Stimulated activated CD8-positive, alpha-beta memory T cell treated with anti-CD3 and anti-CD28 coated beads, Interleukin-4, amount 100 ng/mL, for 48 hours (primary cell): Measurements from ENCODE around the gene LYPD6B.
"Not testable (repeated sequence)": the region's sequence is repeated elsewhere in the genome, so short reads cannot be mapped to it uniquely, and the experiment has no call there.

Experiments used
- DNase-seq: peaks from one replicate; pipeline ENCODE4 v3.0.0-alpha.2; 2020

LYPD6B gene

GRCh38 chr2:149221898-149222297, 183.4 kb downstream of the LYPD6B start:
- no peak for DNase-seq

GRCh38 chr2:149223472-149224095, 185.1 kb downstream of the LYPD6B start:
- DNase-seq, result no peak

GRCh38 chr2:149224543-149224942, 186.0 kb downstream of the LYPD6B start:
- DNase-seq, result no peak

GRCh38 chr2:149225446-149225845, 186.9 kb downstream of the LYPD6B start:
- no peak for DNase-seq

DNA sequence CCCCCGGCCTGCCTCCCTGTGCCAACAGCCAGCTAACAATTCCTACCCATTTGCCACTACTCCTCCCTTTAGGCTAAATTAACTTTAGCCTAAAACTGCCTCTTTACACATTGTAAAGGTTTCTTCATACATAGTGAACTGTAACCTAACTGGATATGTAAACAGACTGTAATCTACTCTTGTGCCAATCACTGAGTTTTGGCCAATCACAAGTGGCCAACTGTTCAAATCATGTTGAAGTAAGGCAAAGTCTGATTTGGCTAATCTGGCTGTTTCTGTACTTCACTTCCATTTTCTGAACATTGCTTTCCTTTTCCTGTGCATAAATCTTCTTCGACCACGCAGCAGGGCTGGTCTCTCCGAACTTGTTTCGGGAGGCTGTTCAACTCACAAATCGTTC, 188.3 kb downstream of the LYPD6B start:
- DNase-seq, result no peak

DNA sequence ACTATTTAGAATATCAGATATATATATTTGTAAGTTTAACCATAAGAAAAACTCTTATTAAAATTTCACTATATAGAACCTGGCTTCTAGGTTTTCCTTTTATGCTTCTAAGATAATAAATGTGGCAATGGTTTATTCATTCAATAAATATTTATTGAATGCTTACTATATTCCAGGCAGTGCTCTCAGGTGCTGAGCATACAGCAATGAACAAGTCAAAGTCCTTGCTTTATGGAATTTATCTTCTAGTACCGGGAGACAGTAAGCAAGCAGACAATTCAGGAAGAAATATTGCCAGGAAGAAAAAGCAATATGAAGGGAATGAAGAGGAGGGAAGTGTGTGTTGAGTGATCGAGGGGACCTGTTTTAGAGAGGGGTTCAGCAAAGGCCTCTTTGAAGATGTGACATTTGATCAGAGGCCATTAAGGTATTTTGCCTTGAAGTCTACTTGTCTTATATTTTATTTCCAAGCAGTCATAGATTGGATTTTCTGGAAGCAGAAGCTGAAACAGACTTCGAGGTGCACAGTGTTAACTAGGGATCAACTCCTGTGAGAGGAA, 197.4 kb downstream of the LYPD6B start:
- DNase-seq, result no peak

DNA sequence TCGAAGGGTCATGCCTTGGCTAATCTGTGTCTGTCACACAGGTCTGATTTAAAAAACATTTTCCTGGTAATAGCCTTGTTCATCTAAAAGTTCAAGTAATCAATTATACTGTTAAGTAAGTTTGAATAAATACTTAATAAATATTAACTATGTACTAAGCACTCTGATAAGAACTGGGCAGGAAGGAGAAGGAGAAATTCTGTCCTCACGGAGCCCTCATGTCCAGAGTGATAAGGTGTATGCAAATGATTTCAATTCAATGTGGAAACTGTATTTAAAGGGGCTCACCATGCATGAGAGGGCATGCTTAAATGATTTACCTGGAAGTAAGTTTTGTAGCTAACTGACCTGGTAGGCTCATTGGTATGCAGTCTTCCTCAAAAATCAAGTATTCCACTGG, 197.9 kb downstream of the LYPD6B start:
- no peak for DNase-seq

DNA sequence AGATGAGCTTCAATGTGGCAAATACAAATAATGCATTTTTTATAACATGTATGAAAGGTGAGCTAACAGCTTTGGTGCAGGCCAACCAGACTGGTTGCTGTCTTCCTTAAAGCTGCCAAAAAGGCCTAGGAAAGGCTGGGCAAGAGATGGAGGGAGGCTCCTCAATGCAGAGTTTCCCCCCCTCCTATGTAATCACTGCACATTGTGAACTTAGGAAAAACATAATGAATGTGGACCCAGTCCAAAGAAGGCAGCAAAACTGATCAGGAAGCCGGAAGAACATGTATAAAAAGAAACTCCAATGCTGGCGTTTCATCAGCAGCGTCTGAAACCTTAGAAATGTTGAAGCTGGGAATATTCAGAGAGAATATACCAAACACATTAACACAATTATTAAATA, 207.7 kb downstream of the LYPD6B start:
- DNase-seq, result no peak

GRCh38 chr2:149251436-149251835, 212.9 kb downstream of the LYPD6B start:
- DNase-seq, result not testable (repeated sequence)

DNA sequence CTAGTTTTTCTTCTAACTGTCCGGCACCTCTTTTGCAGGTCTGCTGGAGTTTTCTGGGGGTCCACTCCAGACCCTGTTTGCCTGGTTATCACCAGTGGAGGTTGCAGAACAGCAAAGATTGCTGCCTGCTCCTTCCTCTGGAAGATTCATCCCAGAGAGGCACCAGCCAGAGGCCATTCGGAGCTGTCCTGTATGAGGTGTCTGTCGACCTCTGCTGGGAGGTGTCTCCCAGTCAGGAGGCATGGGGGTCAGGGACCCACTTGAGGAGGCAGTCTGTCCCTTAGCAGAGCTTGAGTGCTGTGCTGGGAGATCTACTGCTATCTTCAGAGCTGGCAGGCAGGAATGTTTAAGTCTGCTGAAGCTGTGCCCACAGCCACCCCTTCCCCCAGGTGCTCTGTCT, 218.4 kb downstream of the LYPD6B start:
- not testable (repeated sequence) for DNase-seq

GRCh38 chr2:149258531-149258930, 220.0 kb downstream of the LYPD6B start:
- DNase-seq, result no peak

DNA sequence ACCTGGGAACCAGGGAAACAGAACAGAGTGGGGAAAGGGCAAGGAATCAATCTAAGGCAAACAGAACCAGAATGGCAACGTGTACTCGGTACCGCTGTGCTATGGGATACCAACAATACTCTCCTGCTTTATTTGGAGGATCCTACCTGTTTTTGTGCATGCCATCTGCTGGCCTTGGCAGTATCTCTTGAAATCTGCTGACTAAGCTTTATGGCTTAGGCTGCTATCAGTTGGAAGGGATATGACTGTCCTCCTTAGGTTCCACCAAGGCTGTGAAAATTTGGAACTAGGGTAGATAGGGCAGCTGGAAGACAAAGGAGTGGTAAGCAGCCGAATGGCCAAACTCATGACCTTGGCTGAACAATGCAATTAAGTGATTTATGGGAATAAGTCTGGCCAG, 220.6 kb downstream of the LYPD6B start:
- no peak for DNase-seq

DNA sequence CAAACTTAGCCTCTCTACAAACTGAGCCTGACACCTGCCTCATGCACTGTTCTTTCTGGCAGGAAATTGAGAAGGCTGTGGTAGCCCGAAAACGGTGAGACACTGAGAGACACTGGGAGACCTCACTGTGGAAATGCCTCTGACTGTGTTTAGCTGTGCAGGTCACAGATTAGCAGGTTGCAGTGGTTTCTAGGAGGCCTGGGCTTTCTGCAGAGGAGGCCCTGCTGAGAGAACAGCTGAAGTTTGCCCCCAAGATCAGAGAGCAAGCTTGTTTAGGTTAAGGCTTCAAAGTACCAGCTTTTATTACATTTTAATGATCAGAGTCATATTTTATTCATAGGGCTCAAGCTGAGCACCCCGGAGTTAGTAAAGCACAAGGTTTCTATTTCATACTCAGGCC, 223.2 kb downstream of the LYPD6B start:
- DNase-seq, result no peak
